SK-N-SH (cell line): ENCODE measurements around the gene SHROOM3. TPM values are rescaled to one million over a fixed set of nuclear protein-coding genes. Genes with fewer than 3 reads are reported as not detected.

Source experiments
- CTCF ChIA-PET: fragments of 300-600, 350-600 bp; formaldehyde crosslinking; extraction: SDS; loops from one replicate; lab custom pipeline; 2021; lab: Yijun Ruan, JAX
- POLR2A ChIA-PET: fragments of 350-600 bp; sonication (Branson Sonifier 250); formaldehyde crosslinking; extraction: SDS; loops from one replicate; lab custom pipeline; 2020; ENCODE audit warnings: antibody characterized with exemption, inconsistent platforms; lab: Yijun Ruan, JAX
- DNase-seq: peaks from one replicate; pipeline ENCODE4 v3.0.0; 2012
- H2AFZ ChIP-seq: fragments of 200-600 bp; sonication (generic); 2 replicates; pipeline ENCODE4 v1.8.1; 2016; ENCODE audit warnings: antibody characterized with exemption, mild to moderate bottlenecking, low read depth
- H3F3A ChIP-seq: fragments of 200-600 bp; sonication (generic); replicated peaks from 2 replicates; pipeline ENCODE3; 2016; ENCODE audit warnings: antibody characterized with exemption, mild to moderate bottlenecking; ENCODE audit not compliant: insufficient read depth
- H3K27ac ChIP-seq, 2 experiments: fragments of 200-500 bp in 1 of 2; fragments of 200-600 bp in 1 of 2; sonication (Bioruptor generic) in 1 of 2; sonication (generic), shearing (Covaris generic) in 1 of 2; 2 replicates each; pipeline versions ENCODE4 v1.5.1 to v1.6.1; 2014 to 2016; ENCODE audit warnings: low read depth in 2 of 2, inconsistent platforms in 1 of 2, low read length in 1 of 2, mild to moderate bottlenecking in 1 of 2, mixed read lengths in 1 of 2
- H3K27me3 ChIP-seq: fragments of 200-600 bp; sonication (generic), shearing (Covaris generic); 2 replicates; pipeline ENCODE4 v1.6.1; 2016; ENCODE audit warnings: mixed run types; ENCODE audit not compliant: insufficient read depth
- H3K36me3 ChIP-seq, 2 experiments: fragments of 200-500 bp in 1 of 2; fragments of 200-600 bp in 1 of 2; sonication (Bioruptor generic) in 1 of 2; sonication (generic) in 1 of 2; replicated peaks in 1 of 2; 2 replicates each; pipeline versions ENCODE3 to v1.5.1; 2014 to 2016; ENCODE audit warnings: low read length in 1 of 2, mild to moderate bottlenecking in 1 of 2; ENCODE audit not compliant: insufficient read depth in 2 of 2, control insufficient read depth in 1 of 2
- H3K4me1 ChIP-seq, 2 experiments: fragments of 200-500 bp in 1 of 2; fragments of 200-600 bp in 1 of 2; sonication (Bioruptor generic) in 1 of 2; sonication (generic), shearing (Covaris generic) in 1 of 2; 2 replicates each; pipeline versions ENCODE4 v1.5.1 to v1.6.1; 2014 to 2016; ENCODE audit warnings: low read depth in 1 of 2, low read length in 1 of 2, mixed run types in 1 of 2; ENCODE audit not compliant: insufficient read depth in 2 of 2, control insufficient read depth in 1 of 2
- H3K4me2 ChIP-seq: fragments of 200-600 bp; sonication (generic), shearing (Covaris generic); 2 replicates; pipeline ENCODE4 v1.6.1; 2017; ENCODE audit warnings: mixed run types
- H3K4me3 ChIP-seq, 2 experiments: fragments of 200-500 bp in 1 of 2; fragments of 200-600 bp in 1 of 2; sonication (Bioruptor generic) in 1 of 2; sonication (generic), shearing (Covaris generic) in 1 of 2; 2 replicates each; pipeline versions ENCODE4 v1.5.1 to v1.8.1; 2014 to 2016; ENCODE audit warnings: low read depth in 2 of 2, inconsistent platforms in 1 of 2, low read length in 1 of 2, mild to moderate bottlenecking in 1 of 2, mixed read lengths in 1 of 2, moderate library complexity in 1 of 2
- H3K79me2 ChIP-seq: fragments of 200-600 bp; sonication (generic); 2 replicates; pipeline ENCODE4 v1.8.1; 2017; ENCODE audit warnings: mild to moderate bottlenecking; ENCODE audit not compliant: insufficient read depth
- H3K9ac ChIP-seq: fragments of 200-600 bp; sonication (generic); 2 replicates; pipeline ENCODE4 v1.6.1; 2017; ENCODE audit warnings: mixed run types
- H3K9me2 ChIP-seq: fragments of 200-600 bp; sonication (generic); 2 replicates; pipeline ENCODE4 v1.6.1; 2017; ENCODE audit warnings: mixed run types
- H3K9me3 ChIP-seq: fragments of 200-600 bp; sonication (generic); 2 replicates; pipeline ENCODE4 v1.6.1; 2017; ENCODE audit warnings: mixed run types, mild to moderate bottlenecking, moderate library complexity
- H4K20me1 ChIP-seq: fragments of 200-600 bp; sonication (generic); 2 replicates; pipeline ENCODE4 v1.6.1; 2017; ENCODE audit warnings: mild to moderate bottlenecking, mixed run types; ENCODE audit not compliant: insufficient read depth
- CTCF ChIP-seq: fragments of 200-600 bp; sonication (generic); IDR thresholded peaks from 2 replicates; pipeline ENCODE4 v1.6.1; 2017; ENCODE audit warnings: antibody characterized with exemption, mild to moderate bottlenecking, moderate library complexity
- ELF1 ChIP-seq: IDR thresholded peaks from 2 replicates; pipeline ENCODE4 v1.4.0; 2012
- EP300 ChIP-seq, 2 experiments: IDR thresholded peaks; 2 replicates each; pipeline versions ENCODE4 v1.4.0 to v1.6.1; 2012; ENCODE audit warnings: borderline replicate concordance in 1 of 2, low read depth in 1 of 2, low read length in 1 of 2
- FOSL2 ChIP-seq: IDR thresholded peaks from 2 replicates; pipeline ENCODE4 v1.4.0; 2012; ENCODE audit warnings: low read depth, mild to moderate bottlenecking, moderate library complexity, borderline replicate concordance
- GABPA ChIP-seq: IDR thresholded peaks from 2 replicates; pipeline ENCODE4 v1.4.0; 2012; ENCODE audit warnings: low read depth, mild to moderate bottlenecking
- GATA2 ChIP-seq: sonication (generic); formaldehyde crosslinking; IDR thresholded peaks from 2 replicates; pipeline ENCODE4 v1.5.0; 2020; ENCODE audit warnings: mild to moderate bottlenecking, missing genetic modification reagents
- IRF3 ChIP-seq: fragments of 150-350 bp; IDR thresholded peaks from 2 replicates; pipeline ENCODE4 v1.6.1; 2016; ENCODE audit warnings: mild to moderate bottlenecking, low read depth, low read length
- MAX ChIP-seq: IDR thresholded peaks from 2 replicates; pipeline ENCODE4 v1.4.0; 2012; ENCODE audit warnings: low read depth
- MXI1 ChIP-seq: IDR thresholded peaks from 2 replicates; pipeline ENCODE4 v1.6.1; 2012; ENCODE audit warnings: mild to moderate bottlenecking, low read depth, low read length, improper control_type of control experiment
- NFIC ChIP-seq: IDR thresholded peaks from 2 replicates; pipeline ENCODE4 v1.4.0; 2012; ENCODE audit warnings: borderline replicate concordance
- NRF1 ChIP-seq: IDR thresholded peaks from 2 replicates; pipeline ENCODE4 v1.6.1; 2012; ENCODE audit warnings: low read depth, mild to moderate bottlenecking, low read length
- RAD21 ChIP-seq: IDR thresholded peaks from 2 replicates; pipeline ENCODE4 v1.6.1; 2012; ENCODE audit warnings: mild to moderate bottlenecking, low read length
- RFX5 ChIP-seq: IDR thresholded peaks from 2 replicates; pipeline ENCODE4 v1.6.1; 2012; ENCODE audit warnings: mild to moderate bottlenecking, improper control_type of control experiment, low read length
- SIN3A ChIP-seq: IDR thresholded peaks from 2 replicates; pipeline ENCODE4 v1.6.1; 2012; ENCODE audit warnings: low read depth, mild to moderate bottlenecking, low read length, moderate library complexity, borderline replicate concordance
- SMC3 ChIP-seq: IDR thresholded peaks from 2 replicates; pipeline ENCODE4 v1.6.1; 2012; ENCODE audit warnings: low read depth, low read length, improper control_type of control experiment
- USF2 ChIP-seq: fragments of 150-350 bp; IDR thresholded peaks from 2 replicates; pipeline ENCODE4 v1.6.1; 2017; ENCODE audit warnings: antibody characterized with exemption, low read length, low read depth, borderline replicate concordance
- ZBTB33 ChIP-seq: IDR thresholded peaks from 2 replicates; pipeline ENCODE4 v1.4.0; 2012; ENCODE audit warnings: low read depth, borderline replicate concordance
- WGBS: methylation state at CpG from one replicate; pipeline ENCODE4 v1.1.6; 2017; ENCODE audit warnings: low lambda C conversion rate; 5-methylcytosine and 5-hydroxymethylcytosine counted together
- polyA plus RNA-seq, 3 experiments: library from polyadenylated mRNA; depleted of rRNA; stranded (reverse); fragments of >200 nt; gene quantifications; 2 replicates each; pipeline ENCODE4 v1.2.3, GENCODE V29; 2012

Gene SHROOM3
- polyA plus RNA-seq, 1 of the 3 experiments (the other 2 are of a cell fraction) = 4.3 TPM

GRCh38 chr4:76585272-76585671, 150.2 kb downstream of the SHROOM3 start (continued):
- TF ChIP-seq CTCF (no peak), GATA2 (CRISPR knock-in tag) (no peak), ELF1 (no peak)

GRCh38 chr4:76585897-76586360, 150.9 kb downstream of the SHROOM3 start:
- no peak overlapping the region for H3K4me2 ChIP-seq
- H3K9ac ChIP-seq = no peak overlapping the region
- no peaks in the 10 kb centered on the region for H4K20me1 ChIP-seq
- peak overlapping the region in 1 of 2 experiments; percentile 64; a peak in 2 of 4 replicates for H3K27ac ChIP-seq
- H3K79me2 ChIP-seq = no peaks in the 10 kb centered on the region
- no peak overlapping the region for H3K4me3 ChIP-seq
- no peaks in the 10 kb centered on the region for H3K27me3 ChIP-seq
- TF ChIP-seq ELF1 (no peak), SMC3 (no peak)
- peaks cover 42 to 43% of the 10 kb centered on the region in 2 experiments for H3K4me1 ChIP-seq
- H3K36me3 ChIP-seq = no peaks in the 10 kb centered on the region
- CTCF ChIA-PET = interaction anchor here (1.4 kb wide), 1 partner anchor 147 kb away, joined by 4 read pairs; no protein-coding TSS in a partner anchor
- H3F3A ChIP-seq = peaks cover 33% of the 10 kb centered on the region
- H2AFZ ChIP-seq = no peak overlapping the region
- WGBS = 96% methylated on average over 18 of the region's 28 CpGs
- POLR2A ChIA-PET = no interaction called here
- no peaks in the 10 kb centered on the region for H3K9me2 ChIP-seq
- DNase-seq = no peak
- H3K9me3 ChIP-seq = no peaks in the 10 kb centered on the region

GRCh38 chr4:76588274-76588673, 153.2 kb downstream of the SHROOM3 start:
- no peaks in the 10 kb centered on the region for H4K20me1 ChIP-seq
- POLR2A ChIA-PET = no interaction called here
- no peaks in the 10 kb centered on the region for H3K9me3 ChIP-seq
- no peak overlapping the region for H3K4me2 ChIP-seq
- no peak overlapping the region for H3K4me3 ChIP-seq
- H3K9me2 ChIP-seq = no peaks in the 10 kb centered on the region
- 97% methylated on average over 2 of the region's 2 CpGs for WGBS
- peaks cover 26 to 36% of the 10 kb centered on the region in 2 experiments for H3K4me1 ChIP-seq
- H3K27ac ChIP-seq = peak overlapping the region; percentile 74 to 100
- no peaks in the 10 kb centered on the region for H3K36me3 ChIP-seq
- H2AFZ ChIP-seq = peak overlapping the region; percentile 15; the same call in 1 of the 2 replicates
- DNase-seq = no peak
- H3K79me2 ChIP-seq = no peaks in the 10 kb centered on the region
- H3K9ac ChIP-seq = 0 out of 2 replicates have a peak overlapping the region, but pooled peaks have one; percentile 96
- H3K27me3 ChIP-seq = no peaks in the 10 kb centered on the region
- CTCF ChIA-PET = no interaction called here
- H3F3A ChIP-seq = peaks cover 49% of the 10 kb centered on the region
- TF ChIP-seq MAX (no peak), CTCF (no peak), GABPA (no peak), IRF3 (no peak), GATA2 (CRISPR knock-in tag) (no peak), RAD21 (no peak), MXI1 (no peak), ZBTB33 (no peak), RFX5 (no peak), FOSL2 (no peak), EP300 (IDR thresholded peaks at IDR 0.05; ENCODE audit: borderline replicate concordance in 1 of 2, low read depth in 1 of 2, low read length in 1 of 2) (no peak), SIN3A (no peak), ELF1 (no peak), NFIC (no peak), USF2 (no peak), NRF1 (no peak)
